Thyroid gland (tissue), 4 donors: Measurements from ENCODE around the gene RAB21. TPM values are rescaled to one million over a fixed set of nuclear protein-coding genes. Genes with fewer than 3 reads are reported as not detected.

Experiments
- DNase-seq, 2 donors: peaks; one replicate each; pipeline ENCODE4 v3.0.0-alpha.2; 2019
- H3K27ac ChIP-seq, 3 donors: fragments of 200-600 bp; sonication (generic); 1 replicate in 2 of 3; 2 replicates in 1 of 3; pipeline ENCODE4 v1.5.1; 2016 to 2019; ENCODE audit warnings: mild to moderate bottlenecking in 1 of 3, moderate library complexity in 1 of 3
- H3K27me3 ChIP-seq: fragments of 200-600 bp; sonication (generic); one replicate; pipeline ENCODE4 v1.5.1; 2019
- H3K36me3 ChIP-seq, 2 donors: fragments of 200-600 bp; sonication (generic); one replicate each; pipeline ENCODE4 v1.5.1; 2016 to 2019
- H3K4me1 ChIP-seq, 2 donors: fragments of 200-600 bp; sonication (generic); one replicate each; pipeline ENCODE4 v1.5.1; 2017 to 2019
- H3K4me3 ChIP-seq, 3 donors: fragments of 200-600 bp; sonication (generic); replicated peaks in 1 of 3; 1 replicate in 2 of 3; 2 replicates in 1 of 3; pipeline ENCODE4 v1.5.1; 2016; ENCODE audit warnings: mild to moderate bottlenecking in 1 of 3
- H3K9me3 ChIP-seq: fragments of 200-600 bp; sonication (generic); one replicate; pipeline ENCODE4 v1.5.1; 2017
- CTCF ChIP-seq, 6 experiments: fragments of 200-600 bp in 3 of 6; fragments of 450-650 bp in 3 of 6; sonication (generic) in 3 of 6; IDR thresholded peaks; one replicate each; pipeline ENCODE4 v1.5.1; 2016 to 2019; ENCODE audit warnings: antibody characterized with exemption in 6 of 6, mild to moderate bottlenecking in 2 of 6, inconsistent platforms in 1 of 6, moderate library complexity in 1 of 6
- POLR2A ChIP-seq, 2 donors: fragments of 450-650 bp; IDR thresholded peaks; one replicate each; pipeline ENCODE4 v1.6.1; 2017; ENCODE audit warnings: antibody characterized with exemption in 2 of 2, mild to moderate bottlenecking in 2 of 2, moderate library complexity in 1 of 2
- WGBS, 2 donors: methylation state at CpG; one replicate each; pipeline ENCODE4 v1.1.5; 2017; 5-methylcytosine and 5-hydroxymethylcytosine counted together
- intact Hi-C: fragments of 100-400 bp; cut with DNase I; formaldehyde crosslinking; loops from one replicate; pipeline ENCODE4 v1.15.1; 2023
- total RNA-seq, 4 donors: library from RNA; depleted of rRNA; stranded (reverse); fragments of >200 nt; gene quantifications; one replicate each; pipeline ENCODE4 v1.2.3, GENCODE V29; 2016

RAB21 gene
- total RNA-seq, 4 donors from 2014 or later: 16.0 to 55.1 (median 28.1) TPM

- Histone ChIP-seq H3K27me3 (no peaks in the 10 kb centered on the region), H3K36me3 (peaks cover 10 to 19% of the 10 kb centered on the region in 2 donors), H3K9me3 (no peaks in the 10 kb centered on the region), H3K4me1 (no peaks in the 10 kb centered on the region), H3K27ac (no peak overlapping the region), H3K4me3 (no peak overlapping the region)
- DNase-seq: no peak
- 85 to 92% methylated on average over 1 of the region's 1 CpG for WGBS, 2 donors
- intact Hi-C loops: no loop called here
- TF ChIP-seq POLR2A (IDR thresholded peaks at IDR 0.05) (no peak), CTCF (IDR thresholded peaks at IDR 0.05) (no peak)
Measured at GRCh38 chr12:71786829-71787228, 32.2 kb downstream of the RAB21 start.

GRCh38 chr12:71787580-71787979, 32.9 kb downstream of the RAB21 start:
- no peaks in the 10 kb centered on the region for H3K9me3 ChIP-seq
- no peak for DNase-seq
- intact Hi-C loops: no loop called here
- H3K36me3 ChIP-seq: peaks cover 10 to 19% of the 10 kb centered on the region in 2 donors
- H3K4me1 ChIP-seq: no peaks in the 10 kb centered on the region
- H3K4me3 ChIP-seq: no peak overlapping the region
- no peak overlapping the region for H3K27ac ChIP-seq
- no peaks in the 10 kb centered on the region for H3K27me3 ChIP-seq
- WGBS, 2 donors: 72 to 78% methylated on average over 1 of the region's 1 CpG
- TF ChIP-seq CTCF (IDR thresholded peaks at IDR 0.05): no peak
- no peak for TF ChIP-seq POLR2A (IDR thresholded peaks at IDR 0.05)

GRCh38 chr12:71790331-71790730, 35.7 kb downstream of the RAB21 start:
- no peaks in the 10 kb centered on the region for H3K4me1 ChIP-seq
- WGBS, 2 donors: 49 to 61% methylated on average over 1 of the region's 1 CpG
- H3K27me3 ChIP-seq: no peaks in the 10 kb centered on the region
- no peak for DNase-seq
- H3K27ac ChIP-seq: no peak overlapping the region
- TF ChIP-seq CTCF (IDR thresholded peaks at IDR 0.05): no peak
- TF ChIP-seq POLR2A (IDR thresholded peaks at IDR 0.05): no peak
- no peak overlapping the region for H3K4me3 ChIP-seq
- H3K9me3 ChIP-seq: no peaks in the 10 kb centered on the region
- peaks cover 10 to 18% of the 10 kb centered on the region in 2 donors for H3K36me3 ChIP-seq
- intact Hi-C loops: no loop called here

GRCh38 chr12:71791473-71792150, 36.9 kb downstream of the RAB21 start:
- no peak overlapping the region for H3K4me3 ChIP-seq
- no peaks in the 10 kb centered on the region for H3K9me3 ChIP-seq
- TF ChIP-seq POLR2A (IDR thresholded peaks at IDR 0.05) (no peak), CTCF (IDR thresholded peaks at IDR 0.05) (no peak)
- DNase-seq: no peak
- no peak overlapping the region for H3K27ac ChIP-seq
- no peaks in the 10 kb centered on the region for H3K4me1 ChIP-seq
- H3K27me3 ChIP-seq: no peaks in the 10 kb centered on the region
- H3K36me3 ChIP-seq: peaks cover 4 to 6% of the 10 kb centered on the region in 2 donors
- WGBS, 2 donors: 86 to 87% methylated on average over 4 of the region's 4 CpGs
- intact Hi-C loops: no loop called here

- no peaks in the 10 kb centered on the region for H3K9me3 ChIP-seq
- 97% methylated on average over 1 of the region's 1 CpG for WGBS, 2 donors
- TF ChIP-seq POLR2A (IDR thresholded peaks at IDR 0.05) (no peak), CTCF (IDR thresholded peaks at IDR 0.05) (no peak)
- no peaks in the 10 kb centered on the region for H3K36me3 ChIP-seq
- no peak for DNase-seq
- H3K27ac ChIP-seq: no peak overlapping the region
- H3K4me3 ChIP-seq: no peak overlapping the region
- intact Hi-C loops: no loop called here
- H3K27me3 ChIP-seq: no peaks in the 10 kb centered on the region
- H3K4me1 ChIP-seq: no peaks in the 10 kb centered on the region
Measured at GRCh38 chr12:71792599-71792998, 37.9 kb downstream of the RAB21 start.
